Astrocyte (in vitro differentiated cells and primary cell): ENCODE data around the gene TSHZ1.

Experiments used
- CTCF ChIP-seq: IDR thresholded peaks from 2 replicates; pipeline ENCODE4 v1.5.1; 2011; ENCODE audit warnings: low read depth, mild to moderate bottlenecking, inconsistent platforms, low read length, moderate library complexity; ENCODE audit not compliant: insufficient read depth
- EZH2 ChIP-seq: IDR thresholded peaks from 2 replicates; pipeline ENCODE4 v1.6.1; 2012; ENCODE audit warnings: mild to moderate bottlenecking, low read length, inconsistent platforms; ENCODE audit not compliant: insufficient read depth

GRCh38 chr18:75305984-75306383 is 95.4 kb downstream of the TSHZ1 start:
- no peak for TF ChIP-seq CTCF
- TF ChIP-seq EZH2 = no peak
